SKM-1 (cell line): Measurements from ENCODE around the gene SMIM36.
"Not testable (repeated sequence)": the region's sequence is repeated elsewhere in the genome, so short reads cannot be mapped to it uniquely, and the experiment has no call there.

Source experiments
- DNase-seq: peaks from one replicate; lab custom pipeline; 2025; ENCODE audit not compliant: unreplicated experiment; lab: John Stamatoyannopoulos, UW

SMIM36 gene

GRCh38 chr17:55510986-55511721, at the start of gene SMIM36:
SMIM36 (minus strand) TSS chr17:55511452.
- DNase-seq: no peak

DNA sequence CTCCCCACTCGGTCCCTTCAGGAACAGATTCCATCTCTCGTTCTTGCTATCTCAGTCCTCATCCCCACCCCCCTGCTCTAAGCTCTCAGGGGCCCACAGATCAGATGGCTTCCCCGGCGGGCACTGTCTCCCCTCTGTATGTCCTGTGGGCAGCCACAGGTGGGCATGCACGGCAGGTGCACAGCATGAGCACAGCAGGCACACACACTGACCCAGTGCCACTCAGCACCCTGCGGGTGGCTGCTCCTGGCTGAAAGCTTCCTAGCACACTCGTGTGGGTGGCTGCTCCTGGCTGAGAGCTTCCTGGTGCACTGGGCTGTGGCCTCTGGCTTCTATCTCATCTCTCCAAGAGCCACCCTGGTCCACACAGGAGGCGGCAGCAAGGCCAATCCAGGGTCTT, 44.5 kb upstream of the SMIM36 start:
- DNase-seq: no peak

GRCh38 chr17:55549140-55549539, 37.9 kb upstream of the SMIM36 start:
- no peak for DNase-seq

GRCh38 chr17:55546991-55547664, 35.9 kb upstream of the SMIM36 start:
- no peak for DNase-seq

DNA sequence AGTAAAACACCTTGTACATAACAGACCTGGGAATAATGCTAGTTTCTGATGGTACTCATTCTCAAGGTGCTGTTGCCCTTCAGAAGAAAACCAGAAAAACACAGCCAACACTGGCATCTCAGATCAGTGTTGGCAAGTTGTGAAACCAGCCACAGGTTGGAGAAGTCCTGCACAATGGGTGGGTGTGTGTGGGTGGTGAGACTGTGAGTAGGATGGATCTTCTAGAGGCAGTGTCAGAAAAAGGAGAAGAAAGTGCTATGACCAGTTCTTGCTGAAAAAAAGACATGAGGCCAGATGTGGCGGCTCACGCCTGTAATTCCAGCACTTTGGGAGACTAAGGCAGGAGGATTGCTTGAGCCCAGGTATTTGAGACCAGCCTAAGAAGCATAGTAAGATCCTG, 35.2 kb upstream of the SMIM36 start:
- no peak for DNase-seq

GRCh38 chr17:55545806-55546205, 34.6 kb upstream of the SMIM36 start:
- no peak for DNase-seq

- DNase-seq: no peak
Observed at GRCh38 chr17:55543709-55544108, 32.5 kb upstream of the SMIM36 start.

DNA sequence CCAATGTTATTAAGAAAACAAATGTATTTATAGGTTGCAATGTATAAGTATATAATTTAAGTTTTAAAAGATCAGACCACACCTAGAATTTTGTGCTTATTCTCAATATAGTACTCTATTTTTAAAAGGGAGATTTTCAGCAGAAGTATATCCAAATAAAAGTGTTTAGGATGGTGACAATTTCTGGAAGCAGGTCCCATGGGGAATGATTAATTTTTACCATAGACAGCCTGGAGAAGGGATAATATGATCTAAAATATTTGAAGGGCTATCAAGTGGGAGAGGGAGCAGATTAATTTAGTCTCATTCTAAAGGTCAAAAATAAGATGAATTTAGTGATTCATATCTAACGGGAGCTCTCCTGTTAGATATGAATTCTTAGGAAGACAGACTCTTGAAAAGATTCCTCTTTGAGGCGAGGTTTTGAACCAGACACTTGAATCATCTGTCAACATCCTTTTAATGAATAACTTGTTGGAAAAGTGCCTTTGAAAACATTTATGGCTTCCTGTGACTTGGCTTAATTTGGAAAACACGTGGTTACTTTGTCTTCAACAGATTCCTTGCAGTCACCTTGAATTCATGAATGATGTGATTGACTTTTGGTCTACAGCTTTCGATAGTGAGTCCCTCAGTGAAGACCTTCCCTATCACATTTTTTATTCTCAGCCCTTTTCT, 29.3 kb upstream of the SMIM36 start:
- no peak for DNase-seq

- no peak for DNase-seq
Observed at GRCh38 chr17:55536205-55536604, 25.0 kb upstream of the SMIM36 start.

GRCh38 chr17:55533608-55534007, 22.4 kb upstream of the SMIM36 start:
- DNase-seq: no peak

DNA sequence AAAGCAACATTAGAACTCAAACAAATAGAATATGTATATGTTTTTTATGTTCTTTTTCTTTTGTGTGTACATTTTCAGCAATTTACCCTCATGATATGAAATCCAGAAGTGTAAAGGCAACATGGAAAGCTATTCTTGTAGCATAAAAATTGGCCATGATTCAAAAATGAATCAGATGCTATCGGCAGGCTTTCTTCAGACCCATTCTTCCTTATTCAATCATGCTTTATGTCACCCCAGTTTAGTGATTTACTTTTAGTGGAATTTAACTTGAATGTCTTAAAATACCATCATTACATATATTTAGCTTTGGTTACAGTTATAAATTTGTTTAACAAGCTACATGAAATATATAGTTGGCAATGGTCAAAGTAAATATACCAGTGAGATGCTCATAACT, 21.4 kb upstream of the SMIM36 start:
- no peak for DNase-seq

DNA sequence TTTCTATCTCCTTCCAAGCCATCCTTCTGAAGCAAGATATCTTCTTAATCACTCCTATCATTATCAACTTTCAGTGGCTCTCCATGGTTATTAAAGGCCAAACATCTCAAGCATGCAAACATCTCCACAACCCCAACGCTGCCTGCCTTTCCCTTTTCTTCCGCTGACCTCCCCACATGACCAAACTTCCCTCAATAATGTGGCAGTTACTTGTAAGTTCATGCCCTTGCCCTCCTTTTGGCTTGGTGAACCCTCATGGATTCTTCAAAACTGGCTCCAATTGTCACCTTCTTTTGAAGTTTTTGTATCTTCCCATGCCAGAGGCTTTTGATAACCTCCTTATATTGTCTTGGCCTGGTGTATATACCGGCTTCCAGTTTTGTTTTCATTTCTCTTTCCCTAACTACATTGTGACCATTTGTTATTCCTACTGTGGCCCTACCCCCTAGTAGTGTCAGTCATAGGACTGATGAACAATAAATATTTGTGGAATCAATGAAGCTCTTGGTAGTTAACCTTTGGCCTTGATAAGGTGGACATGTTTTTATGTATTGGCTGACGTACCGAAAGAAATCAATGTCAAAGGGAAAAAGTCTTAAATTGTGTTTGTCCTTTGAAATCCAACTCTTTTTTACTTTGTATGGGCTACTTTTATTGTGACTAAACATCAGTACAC, 19.9 kb upstream of the SMIM36 start:
- no peak for DNase-seq

DNA sequence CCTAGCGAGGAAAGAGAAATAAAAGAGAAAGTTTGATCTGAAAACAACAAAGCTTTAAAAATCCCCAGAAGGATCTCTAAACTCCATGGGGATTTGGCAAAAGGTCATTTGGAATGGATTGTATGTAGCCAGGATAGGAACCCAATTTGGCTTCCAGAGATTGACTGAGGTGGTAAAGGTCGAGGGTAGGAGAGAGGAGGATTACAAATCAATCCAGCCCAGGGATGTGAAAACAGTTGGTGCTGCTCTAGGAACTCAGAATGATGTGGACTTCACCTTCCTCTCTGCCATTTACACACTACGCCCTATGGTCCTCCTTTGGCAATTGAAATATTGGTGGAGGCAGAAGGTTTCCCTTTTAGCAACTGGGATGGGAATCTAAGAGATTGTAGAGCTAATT, 18.8 kb upstream of the SMIM36 start:
- DNase-seq: no peak

- DNase-seq: peak; percentile 16
Observed at GRCh38 chr17:55527540-55528118, 16.4 kb upstream of the SMIM36 start.

- no peak for DNase-seq
Observed at GRCh38 chr17:55524440-55525220, 13.4 kb upstream of the SMIM36 start.

- not testable (repeated sequence) for DNase-seq
Observed at GRCh38 chr17:55523032-55523431, 11.8 kb upstream of the SMIM36 start.

- DNase-seq: peak; percentile 71
Observed at GRCh38 chr17:55521186-55521585, 9.9 kb upstream of the SMIM36 start.

DNA sequence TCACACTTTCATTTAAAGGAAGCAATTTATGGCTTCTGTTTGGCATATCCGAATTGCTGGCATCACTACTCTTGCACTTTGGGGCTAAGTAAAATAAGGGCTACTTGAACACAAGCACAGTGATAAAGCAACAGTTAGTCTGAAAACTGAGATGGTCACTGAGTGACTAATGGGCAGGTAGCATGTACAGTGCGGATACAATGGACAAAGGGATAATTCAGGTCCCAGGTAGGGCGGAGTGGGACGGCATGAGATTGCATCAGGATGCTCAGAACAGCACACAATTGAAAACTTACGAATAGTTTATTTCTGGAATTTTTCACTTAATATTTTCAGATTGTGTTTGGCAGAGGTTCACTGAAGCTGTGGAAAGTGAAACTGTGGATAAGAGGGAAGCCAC, 9.2 kb upstream of the SMIM36 start:
- DNase-seq: no peak

DNA sequence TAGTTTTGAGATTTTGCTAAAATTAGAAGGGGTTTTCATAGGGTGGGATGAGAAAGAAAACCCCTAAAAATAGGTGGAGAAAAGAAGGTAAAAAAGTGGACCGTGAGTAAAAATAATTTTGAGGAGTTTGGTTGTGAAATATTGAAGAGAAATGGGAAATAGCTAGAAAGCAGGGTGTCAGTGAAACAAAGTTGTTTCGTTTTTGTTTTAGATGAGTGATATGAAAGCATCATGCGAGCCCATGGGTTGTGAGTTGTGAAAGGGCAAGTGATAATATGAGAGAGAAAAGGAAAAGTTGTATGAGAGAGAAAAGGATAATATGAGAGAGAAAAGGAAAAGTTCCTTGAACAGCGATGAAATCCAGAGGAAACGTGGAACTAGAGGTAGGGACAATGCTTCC, 7.3 kb upstream of the SMIM36 start:
- DNase-seq: no peak

DNA sequence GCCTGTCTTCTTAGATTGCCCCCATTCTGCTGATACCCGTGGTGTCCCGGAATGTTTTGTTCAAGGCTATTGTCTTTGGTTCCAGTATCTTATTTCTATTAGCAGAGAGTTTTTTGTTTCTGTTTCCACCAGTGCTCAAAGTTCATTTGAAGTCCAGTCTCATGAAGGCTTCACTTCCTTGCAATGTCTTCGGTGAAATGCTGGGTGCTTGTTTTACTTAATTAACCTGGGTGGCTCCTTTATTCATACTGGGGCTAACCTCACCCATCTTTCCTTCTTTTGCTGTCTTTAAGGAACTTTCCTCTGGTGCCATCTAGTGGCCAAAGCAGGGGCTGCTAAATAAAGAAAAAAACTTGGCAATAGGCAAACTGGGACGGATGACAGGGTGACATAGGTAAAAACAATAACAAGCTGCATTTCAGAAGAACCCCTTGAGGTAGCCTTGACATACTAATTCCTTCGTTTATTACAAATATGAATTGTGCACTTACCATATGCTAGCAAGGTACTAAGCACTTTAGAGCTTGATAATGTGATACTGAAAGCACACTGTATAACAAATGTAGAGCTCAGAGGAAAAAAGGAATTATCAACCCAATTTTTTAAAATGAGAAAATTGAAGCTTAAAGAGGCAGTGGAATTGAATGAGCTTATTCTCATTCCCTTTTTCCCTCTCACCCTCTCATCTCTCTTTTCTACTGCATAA, 2.8 kb upstream of the SMIM36 start:
- peak; percentile 75 for DNase-seq
